Type B pancreatic cell (in vitro differentiated cells): ENCODE data around the gene CDS2. TPM values are rescaled to one million over a fixed set of nuclear protein-coding genes. Genes with fewer than 3 reads are reported as not detected.

Experiments used
- DNase-seq: peaks from one replicate; pipeline ENCODE4 v3.0.0; 2021; ENCODE audit warnings: mixed read lengths; ENCODE audit not compliant: unreplicated experiment; ENCODE audit errors: extremely low spot score
- H3K27ac Mint-ChIP-seq: 2 replicates; pipeline ENCODE4 v1.8.0; 2021; ENCODE audit warnings: mild to moderate bottlenecking, mixed read lengths
- H3K27me3 Mint-ChIP-seq: 2 replicates; pipeline ENCODE4 v1.8.0; 2021; ENCODE audit warnings: mixed read lengths
- H3K36me3 Mint-ChIP-seq: 2 replicates; pipeline ENCODE4 v1.8.0; 2021; ENCODE audit warnings: mixed read lengths
- H3K4me1 Mint-ChIP-seq: one replicate; pipeline ENCODE4 v1.8.0; 2021; ENCODE audit warnings: mixed read lengths; ENCODE audit not compliant: unreplicated experiment
- H3K4me3 Mint-ChIP-seq: 2 replicates; pipeline ENCODE4 v1.8.0; 2021; ENCODE audit warnings: mild to moderate bottlenecking, mixed read lengths
- H3K9me3 Mint-ChIP-seq: 2 replicates; pipeline ENCODE4 v1.8.0; 2021; ENCODE audit warnings: mixed read lengths
- total RNA-seq: library from RNA; stranded (reverse); gene quantifications from 2 replicates; pipeline ENCODE4 v1.2.1, GENCODE V29; 2021; ENCODE audit warnings: low replicate concordance
- TF ChIP-seq, protein P1 (sequence below): fragments of 200-600 bp; sonication (generic); conservative IDR thresholded peaks from 2 replicates; pipeline ENCODE4 v1.5.0; 2021; ENCODE audit warnings: antibody characterized with exemption, mild to moderate bottlenecking

CDS2 gene
- total RNA-seq, 1 donor from 2014 or later: 44.4 TPM

DNA sequence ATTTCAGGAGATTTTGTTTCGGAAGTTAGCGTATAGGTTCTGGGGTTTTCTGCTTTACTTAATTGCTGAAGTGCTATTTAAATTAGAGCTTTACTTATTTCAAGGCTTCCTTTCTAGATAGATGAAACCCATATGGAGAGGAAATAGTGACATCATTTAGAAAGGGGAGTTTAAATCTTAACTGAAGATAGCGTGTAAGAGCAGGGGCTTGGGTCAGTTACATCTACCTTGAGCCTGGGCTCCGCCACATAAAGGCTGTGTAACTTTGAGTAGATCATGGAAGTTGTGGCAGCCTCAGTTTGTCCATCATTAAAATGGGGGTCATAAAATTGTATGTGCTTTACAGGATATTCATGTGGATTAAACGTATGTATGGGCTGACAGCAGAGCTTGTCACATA, 4.7 kb downstream of the CDS2 start:
- no peak overlapping the region for H3K4me3 Mint-ChIP-seq
- TF ChIP-seq, protein P1, sequence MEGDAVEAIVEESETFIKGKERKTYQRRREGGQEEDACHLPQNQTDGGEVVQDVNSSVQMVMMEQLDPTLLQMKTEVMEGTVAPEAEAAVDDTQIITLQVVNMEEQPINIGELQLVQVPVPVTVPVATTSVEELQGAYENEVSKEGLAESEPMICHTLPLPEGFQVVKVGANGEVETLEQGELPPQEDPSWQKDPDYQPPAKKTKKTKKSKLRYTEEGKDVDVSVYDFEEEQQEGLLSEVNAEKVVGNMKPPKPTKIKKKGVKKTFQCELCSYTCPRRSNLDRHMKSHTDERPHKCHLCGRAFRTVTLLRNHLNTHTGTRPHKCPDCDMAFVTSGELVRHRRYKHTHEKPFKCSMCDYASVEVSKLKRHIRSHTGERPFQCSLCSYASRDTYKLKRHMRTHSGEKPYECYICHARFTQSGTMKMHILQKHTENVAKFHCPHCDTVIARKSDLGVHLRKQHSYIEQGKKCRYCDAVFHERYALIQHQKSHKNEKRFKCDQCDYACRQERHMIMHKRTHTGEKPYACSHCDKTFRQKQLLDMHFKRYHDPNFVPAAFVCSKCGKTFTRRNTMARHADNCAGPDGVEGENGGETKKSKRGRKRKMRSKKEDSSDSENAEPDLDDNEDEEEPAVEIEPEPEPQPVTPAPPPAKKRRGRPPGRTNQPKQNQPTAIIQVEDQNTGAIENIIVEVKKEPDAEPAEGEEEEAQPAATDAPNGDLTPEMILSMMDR: no peak
- DNase-seq: no peak
- no peaks in the 10 kb centered on the region for H3K27me3 Mint-ChIP-seq
- H3K27ac Mint-ChIP-seq: no peak overlapping the region
- H3K9me3 Mint-ChIP-seq: no peaks in the 10 kb centered on the region
- H3K4me1 Mint-ChIP-seq: peaks cover 22% of the 10 kb centered on the region
- peaks cover 7% of the 10 kb centered on the region for H3K36me3 Mint-ChIP-seq

DNA sequence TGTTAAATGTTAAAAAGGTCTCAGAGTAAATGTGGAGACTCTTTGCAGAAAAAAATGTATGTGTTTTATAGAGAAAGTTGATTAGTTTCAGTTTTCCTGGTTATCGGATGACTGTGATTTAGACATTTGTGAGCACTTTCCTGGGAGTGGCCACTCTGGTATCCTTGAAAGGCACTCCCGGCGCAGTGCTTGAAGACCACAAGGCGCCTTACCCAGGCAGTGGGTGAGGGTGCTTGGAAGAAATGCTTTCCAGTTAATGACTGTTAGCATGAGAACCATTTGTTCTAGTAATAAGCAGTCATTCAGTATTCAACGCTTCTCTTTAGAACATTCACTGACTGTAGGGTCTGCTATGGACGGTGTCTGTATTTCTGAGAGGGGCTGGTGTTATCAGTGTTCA, 7.2 kb downstream of the CDS2 start:
- peaks cover 6% of the 10 kb centered on the region for H3K4me1 Mint-ChIP-seq

DNA sequence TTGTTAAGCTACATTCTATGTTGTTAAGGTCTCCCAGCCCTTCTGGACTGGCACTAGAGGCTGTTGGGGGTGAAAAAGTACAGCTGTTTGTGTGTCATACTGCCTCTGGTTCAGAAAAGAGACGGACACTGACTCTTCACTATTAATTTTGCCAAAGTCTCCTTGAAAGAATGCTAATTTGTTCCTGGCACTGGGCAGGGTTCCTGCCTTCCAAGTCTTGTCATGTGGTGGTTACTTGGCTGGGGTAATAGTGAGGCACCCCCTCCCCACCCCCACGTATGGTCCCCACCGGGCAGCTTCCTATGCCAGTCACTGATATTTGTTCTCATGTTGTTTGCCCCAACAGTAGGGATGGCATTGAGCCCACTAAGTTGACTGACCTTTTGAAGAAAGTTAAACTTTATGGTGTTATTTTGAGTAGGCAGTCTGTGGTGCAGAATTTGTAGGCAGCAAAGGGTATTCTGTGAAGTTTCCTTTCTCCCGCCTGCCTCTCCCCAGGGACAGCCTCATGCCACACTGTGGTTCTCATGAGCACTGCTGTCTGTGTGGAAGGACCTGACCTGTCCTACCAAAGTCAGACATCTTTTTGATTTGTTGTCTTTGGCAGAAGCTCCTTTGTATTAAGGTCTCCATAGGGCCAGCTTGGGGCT, 8.7 kb downstream of the CDS2 start:
- H3K27ac Mint-ChIP-seq: no peak overlapping the region
- no peaks in the 10 kb centered on the region for H3K27me3 Mint-ChIP-seq
- no peak for DNase-seq

More for the DNA sequence above, 7.2 kb downstream of the CDS2 start:
- Mint-ChIP-seq H3K36me3 (no peaks in the 10 kb centered on the region), H3K4me3 (no peak overlapping the region), H3K9me3 (no peaks in the 10 kb centered on the region), H3K27ac (no peak overlapping the region), H3K27me3 (no peaks in the 10 kb centered on the region)
- TF ChIP-seq, protein P1: no peak
- DNase-seq: no peak

DNA sequence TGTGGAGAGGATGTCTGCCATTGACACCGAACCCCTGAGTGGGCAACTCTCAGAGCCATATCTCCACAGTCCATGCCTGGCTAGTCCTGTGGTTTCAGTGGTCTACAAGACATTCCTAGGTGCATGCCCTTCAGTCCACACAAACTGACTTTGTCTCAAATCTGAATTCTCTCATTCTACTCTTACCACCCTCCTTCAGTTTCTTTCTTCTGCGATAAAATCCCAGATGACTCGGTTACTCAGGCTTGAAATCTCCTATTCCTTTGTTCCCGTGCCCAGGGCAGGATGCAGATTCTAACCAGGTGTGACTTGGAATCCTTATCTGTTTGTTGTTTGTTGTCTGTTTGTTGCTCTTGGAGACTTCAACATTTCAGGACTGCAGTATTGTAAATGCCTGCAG, 9.3 kb downstream of the CDS2 start:
- H3K27ac Mint-ChIP-seq: no peak overlapping the region
- no peaks in the 10 kb centered on the region for H3K9me3 Mint-ChIP-seq
- no peaks in the 10 kb centered on the region for H3K27me3 Mint-ChIP-seq
- no peak for DNase-seq
- no peak overlapping the region for H3K4me3 Mint-ChIP-seq
- H3K36me3 Mint-ChIP-seq: no peaks in the 10 kb centered on the region
- H3K4me1 Mint-ChIP-seq: peaks cover 15% of the 10 kb centered on the region
- TF ChIP-seq, protein P1: no peak

More for the DNA sequence above, 8.7 kb downstream of the CDS2 start:
- peaks cover 12% of the 10 kb centered on the region for H3K4me1 Mint-ChIP-seq
- H3K4me3 Mint-ChIP-seq: no peak overlapping the region
- no peaks in the 10 kb centered on the region for H3K36me3 Mint-ChIP-seq
- TF ChIP-seq, protein P1: no peak
- H3K9me3 Mint-ChIP-seq: no peaks in the 10 kb centered on the region

DNA sequence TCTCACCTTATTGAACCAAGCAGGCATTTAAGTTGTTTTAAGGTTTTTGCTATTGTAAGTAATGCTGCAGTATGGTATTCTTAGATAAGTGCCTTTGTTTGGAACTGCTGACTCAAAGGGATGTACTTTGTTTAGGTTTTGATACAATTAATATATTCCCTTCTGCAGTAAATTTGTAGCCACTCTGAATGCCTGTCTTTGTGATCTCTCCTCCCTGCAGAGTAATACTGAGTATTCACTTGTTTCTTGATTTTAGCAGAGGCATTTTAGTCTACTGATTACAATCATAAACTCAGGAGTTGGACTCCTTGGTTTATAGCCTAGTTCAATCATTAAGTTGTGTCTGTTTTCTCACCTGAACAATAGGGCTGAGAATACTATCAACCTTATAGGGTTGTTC, 13.4 kb downstream of the CDS2 start:
- Mint-ChIP-seq H3K36me3 (no peaks in the 10 kb centered on the region), H3K27me3 (no peaks in the 10 kb centered on the region), H3K27ac (no peak overlapping the region), H3K4me3 (no peak overlapping the region), H3K4me1 (peaks cover 11% of the 10 kb centered on the region), H3K9me3 (no peaks in the 10 kb centered on the region)
- DNase-seq: no peak
- TF ChIP-seq, protein P1: no peak
